Liver (tissue), 3 donors: ENCODE data around the gene NTM.

Experiments
- EGR1 ChIP-seq, 2 donors: IDR thresholded peaks; 2 replicates each; pipeline ENCODE4 v1.6.1; 2016 to 2018; ENCODE audit warnings: antibody characterized with exemption in 2 of 2, low read depth in 2 of 2
- FOXA1 ChIP-seq: IDR thresholded peaks from 2 replicates; pipeline ENCODE4 v1.6.1; 2016; ENCODE audit warnings: antibody characterized with exemption
- GABPA ChIP-seq, 2 donors: IDR thresholded peaks in 1 of 2; conservative IDR thresholded peaks in 1 of 2; 2 replicates each; pipeline ENCODE4 v1.6.1; 2016; ENCODE audit warnings: antibody characterized with exemption in 2 of 2, mild to moderate bottlenecking in 1 of 2, moderate library complexity in 1 of 2
- HNF4G ChIP-seq: IDR thresholded peaks from 2 replicates; pipeline ENCODE4 v1.6.1; 2016; ENCODE audit warnings: antibody characterized with exemption
- RAD21 ChIP-seq, 2 donors: IDR thresholded peaks; 2 replicates each; pipeline ENCODE4 v1.6.1; 2016; ENCODE audit warnings: antibody characterized with exemption in 2 of 2, mild to moderate bottlenecking in 2 of 2
- SP1 ChIP-seq: IDR thresholded peaks from 2 replicates; pipeline ENCODE4 v1.6.1; 2018; ENCODE audit warnings: antibody characterized with exemption, mild to moderate bottlenecking
- TAF1 ChIP-seq: conservative IDR thresholded peaks from 2 replicates; pipeline ENCODE4 v1.6.1; 2016; ENCODE audit warnings: antibody characterized with exemption, mild to moderate bottlenecking
- YY1 ChIP-seq: IDR thresholded peaks from 2 replicates; pipeline ENCODE4 v1.6.1; 2016; ENCODE audit warnings: antibody characterized with exemption, mild to moderate bottlenecking
- TF ChIP-seq, protein P1 (sequence below): fragments of 150-350 bp; IDR thresholded peaks from 2 replicates; pipeline ENCODE4 v1.5.1; 2017; ENCODE audit warnings: improper control_type of control experiment, low read depth, low read length; ENCODE audit not compliant: missing input control
- TF ChIP-seq, protein P2 (sequence below): IDR thresholded peaks from 2 replicates; pipeline ENCODE4 v1.6.1; 2016; ENCODE audit warnings: antibody characterized with exemption, mild to moderate bottlenecking
- TF ChIP-seq, protein P3 (sequence below): IDR thresholded peaks from 2 replicates; pipeline ENCODE4 v1.6.1; 2016; ENCODE audit warnings: antibody characterized with exemption
- TF ChIP-seq, protein P4 (sequence below): IDR thresholded peaks from 2 replicates; pipeline ENCODE4 v1.6.1; 2016; ENCODE audit warnings: antibody characterized with exemption
- donor health status: healthy.
- donor health status: healthy.

DNA sequence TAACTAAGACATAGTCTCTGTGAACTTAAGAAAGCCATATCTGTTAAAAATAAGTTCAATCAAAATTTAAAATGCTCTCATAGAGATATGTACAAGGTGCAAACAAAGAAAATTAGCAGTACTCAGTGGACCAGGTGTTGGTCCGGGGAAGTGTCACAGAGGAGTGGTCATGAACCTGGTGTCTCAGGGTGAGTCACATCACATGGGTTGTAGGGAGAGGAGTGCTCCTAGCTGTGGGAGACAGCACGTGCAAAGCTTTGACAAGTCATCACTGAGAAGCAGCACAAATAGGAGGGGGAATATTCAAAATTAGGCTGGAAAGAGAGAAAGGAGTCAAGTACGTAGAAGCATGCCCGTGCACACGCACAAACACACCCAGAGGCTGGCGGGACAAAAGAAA lies 438.1 kb downstream of the NTM start:
- TF ChIP-seq, protein P1, sequence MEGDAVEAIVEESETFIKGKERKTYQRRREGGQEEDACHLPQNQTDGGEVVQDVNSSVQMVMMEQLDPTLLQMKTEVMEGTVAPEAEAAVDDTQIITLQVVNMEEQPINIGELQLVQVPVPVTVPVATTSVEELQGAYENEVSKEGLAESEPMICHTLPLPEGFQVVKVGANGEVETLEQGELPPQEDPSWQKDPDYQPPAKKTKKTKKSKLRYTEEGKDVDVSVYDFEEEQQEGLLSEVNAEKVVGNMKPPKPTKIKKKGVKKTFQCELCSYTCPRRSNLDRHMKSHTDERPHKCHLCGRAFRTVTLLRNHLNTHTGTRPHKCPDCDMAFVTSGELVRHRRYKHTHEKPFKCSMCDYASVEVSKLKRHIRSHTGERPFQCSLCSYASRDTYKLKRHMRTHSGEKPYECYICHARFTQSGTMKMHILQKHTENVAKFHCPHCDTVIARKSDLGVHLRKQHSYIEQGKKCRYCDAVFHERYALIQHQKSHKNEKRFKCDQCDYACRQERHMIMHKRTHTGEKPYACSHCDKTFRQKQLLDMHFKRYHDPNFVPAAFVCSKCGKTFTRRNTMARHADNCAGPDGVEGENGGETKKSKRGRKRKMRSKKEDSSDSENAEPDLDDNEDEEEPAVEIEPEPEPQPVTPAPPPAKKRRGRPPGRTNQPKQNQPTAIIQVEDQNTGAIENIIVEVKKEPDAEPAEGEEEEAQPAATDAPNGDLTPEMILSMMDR, result no peak
- TF ChIP-seq EGR1 (IDR thresholded peaks at IDR 0.05; ENCODE audit: low read depth in 2 of 2), result no peak
- no peak for TF ChIP-seq GABPA (IDR thresholded peaks at IDR 0.05 in 1 of 2, conservative IDR thresholded peaks at IDR 0.05 in 1 of 2)
- TF ChIP-seq, protein P2, sequence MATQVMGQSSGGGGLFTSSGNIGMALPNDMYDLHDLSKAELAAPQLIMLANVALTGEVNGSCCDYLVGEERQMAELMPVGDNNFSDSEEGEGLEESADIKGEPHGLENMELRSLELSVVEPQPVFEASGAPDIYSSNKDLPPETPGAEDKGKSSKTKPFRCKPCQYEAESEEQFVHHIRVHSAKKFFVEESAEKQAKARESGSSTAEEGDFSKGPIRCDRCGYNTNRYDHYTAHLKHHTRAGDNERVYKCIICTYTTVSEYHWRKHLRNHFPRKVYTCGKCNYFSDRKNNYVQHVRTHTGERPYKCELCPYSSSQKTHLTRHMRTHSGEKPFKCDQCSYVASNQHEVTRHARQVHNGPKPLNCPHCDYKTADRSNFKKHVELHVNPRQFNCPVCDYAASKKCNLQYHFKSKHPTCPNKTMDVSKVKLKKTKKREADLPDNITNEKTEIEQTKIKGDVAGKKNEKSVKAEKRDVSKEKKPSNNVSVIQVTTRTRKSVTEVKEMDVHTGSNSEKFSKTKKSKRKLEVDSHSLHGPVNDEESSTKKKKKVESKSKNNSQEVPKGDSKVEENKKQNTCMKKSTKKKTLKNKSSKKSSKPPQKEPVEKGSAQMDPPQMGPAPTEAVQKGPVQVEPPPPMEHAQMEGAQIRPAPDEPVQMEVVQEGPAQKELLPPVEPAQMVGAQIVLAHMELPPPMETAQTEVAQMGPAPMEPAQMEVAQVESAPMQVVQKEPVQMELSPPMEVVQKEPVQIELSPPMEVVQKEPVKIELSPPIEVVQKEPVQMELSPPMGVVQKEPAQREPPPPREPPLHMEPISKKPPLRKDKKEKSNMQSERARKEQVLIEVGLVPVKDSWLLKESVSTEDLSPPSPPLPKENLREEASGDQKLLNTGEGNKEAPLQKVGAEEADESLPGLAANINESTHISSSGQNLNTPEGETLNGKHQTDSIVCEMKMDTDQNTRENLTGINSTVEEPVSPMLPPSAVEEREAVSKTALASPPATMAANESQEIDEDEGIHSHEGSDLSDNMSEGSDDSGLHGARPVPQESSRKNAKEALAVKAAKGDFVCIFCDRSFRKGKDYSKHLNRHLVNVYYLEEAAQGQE, result no peak
- TF ChIP-seq SP1, result no peak
- TF ChIP-seq, protein P3, sequence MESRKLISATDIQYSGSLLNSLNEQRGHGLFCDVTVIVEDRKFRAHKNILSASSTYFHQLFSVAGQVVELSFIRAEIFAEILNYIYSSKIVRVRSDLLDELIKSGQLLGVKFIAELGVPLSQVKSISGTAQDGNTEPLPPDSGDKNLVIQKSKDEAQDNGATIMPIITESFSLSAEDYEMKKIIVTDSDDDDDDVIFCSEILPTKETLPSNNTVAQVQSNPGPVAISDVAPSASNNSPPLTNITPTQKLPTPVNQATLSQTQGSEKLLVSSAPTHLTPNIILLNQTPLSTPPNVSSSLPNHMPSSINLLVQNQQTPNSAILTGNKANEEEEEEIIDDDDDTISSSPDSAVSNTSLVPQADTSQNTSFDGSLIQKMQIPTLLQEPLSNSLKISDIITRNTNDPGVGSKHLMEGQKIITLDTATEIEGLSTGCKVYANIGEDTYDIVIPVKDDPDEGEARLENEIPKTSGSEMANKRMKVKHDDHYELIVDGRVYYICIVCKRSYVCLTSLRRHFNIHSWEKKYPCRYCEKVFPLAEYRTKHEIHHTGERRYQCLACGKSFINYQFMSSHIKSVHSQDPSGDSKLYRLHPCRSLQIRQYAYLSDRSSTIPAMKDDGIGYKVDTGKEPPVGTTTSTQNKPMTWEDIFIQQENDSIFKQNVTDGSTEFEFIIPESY, result no peak
- TF ChIP-seq TAF1, result no peak
- TF ChIP-seq HNF4G, result no peak
- TF ChIP-seq FOXA1, result no peak
- no peak for TF ChIP-seq RAD21 (IDR thresholded peaks at IDR 0.05)
- TF ChIP-seq, protein P4, sequence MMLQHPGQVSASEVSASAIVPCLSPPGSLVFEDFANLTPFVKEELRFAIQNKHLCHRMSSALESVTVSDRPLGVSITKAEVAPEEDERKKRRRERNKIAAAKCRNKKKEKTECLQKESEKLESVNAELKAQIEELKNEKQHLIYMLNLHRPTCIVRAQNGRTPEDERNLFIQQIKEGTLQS, result no peak
- TF ChIP-seq YY1, result no peak
